GM19467 (cell line): ENCODE data around the gene TRIM44.
"Not testable (repeated sequence)": the region's sequence is repeated elsewhere in the genome, so short reads cannot be mapped to it uniquely, and the experiment has no call there.

Experiments used
- ATAC-seq: cut with Tn5 transposase; IDR thresholded peaks from one replicate; pipeline ENCODE4 v1.9.1; 2021; ENCODE audit warnings: mild to moderate bottlenecking, moderate library complexity; ENCODE audit not compliant: unreplicated experiment

Gene TRIM44

DNA sequence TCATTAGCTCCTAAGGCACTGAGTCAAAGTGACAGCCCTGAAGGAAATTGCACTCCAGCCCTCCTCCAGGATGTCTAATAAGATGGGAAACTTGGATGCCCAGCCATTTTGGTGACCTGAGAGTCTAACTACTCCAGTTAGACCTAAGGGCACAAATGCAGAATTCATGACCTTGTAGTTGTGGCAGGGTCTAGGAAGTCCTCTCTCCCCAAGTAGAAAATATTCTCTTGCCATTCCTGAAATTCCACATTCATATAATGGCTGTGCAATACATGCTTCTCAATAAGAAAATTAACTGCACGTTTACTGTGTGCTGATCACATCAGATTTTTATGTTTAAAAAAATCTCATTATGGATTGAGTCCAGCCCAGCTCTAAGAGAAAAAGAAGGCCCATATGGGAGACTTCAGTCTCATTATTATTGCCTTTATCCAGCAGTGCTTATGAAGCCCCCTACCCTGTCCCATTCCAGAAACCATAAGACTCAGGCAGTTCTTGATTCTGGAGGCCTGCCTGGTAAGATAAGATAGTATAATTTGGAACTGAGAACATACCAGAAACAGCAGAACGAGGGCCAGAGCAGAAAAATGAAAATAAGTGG, 147.6 kb downstream of the TRIM44 start:
- no peak for ATAC-seq

DNA sequence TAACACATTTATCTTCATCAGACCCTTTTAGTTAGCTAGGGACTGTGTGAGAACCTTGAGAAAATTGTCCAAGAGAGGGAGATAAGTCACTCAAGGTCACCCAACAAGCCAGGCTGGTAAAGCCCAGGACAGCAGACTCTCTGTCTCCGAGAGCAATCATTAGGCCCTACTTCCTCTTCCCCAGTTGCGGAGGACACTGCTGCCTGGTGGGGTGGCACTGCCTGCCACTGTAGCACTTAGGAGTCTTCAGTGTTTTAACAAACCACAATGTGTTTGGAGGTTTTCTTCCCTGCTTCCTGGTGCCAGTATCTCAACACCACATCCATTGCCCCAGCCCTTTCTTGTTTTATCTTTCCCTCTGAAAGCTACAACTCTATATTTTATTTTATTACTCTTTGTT, 149.2 kb downstream of the TRIM44 start:
- ATAC-seq = no peak

GRCh38 chr11:35812828-35813227, 150.3 kb downstream of the TRIM44 start:
- ATAC-seq = no peak

- ATAC-seq = no peak
Measured at GRCh38 chr11:35814081-35814695, 151.6 kb downstream of the TRIM44 start.

- no peak for ATAC-seq
Measured at GRCh38 chr11:35814720-35815305, 152.2 kb downstream of the TRIM44 start.

DNA sequence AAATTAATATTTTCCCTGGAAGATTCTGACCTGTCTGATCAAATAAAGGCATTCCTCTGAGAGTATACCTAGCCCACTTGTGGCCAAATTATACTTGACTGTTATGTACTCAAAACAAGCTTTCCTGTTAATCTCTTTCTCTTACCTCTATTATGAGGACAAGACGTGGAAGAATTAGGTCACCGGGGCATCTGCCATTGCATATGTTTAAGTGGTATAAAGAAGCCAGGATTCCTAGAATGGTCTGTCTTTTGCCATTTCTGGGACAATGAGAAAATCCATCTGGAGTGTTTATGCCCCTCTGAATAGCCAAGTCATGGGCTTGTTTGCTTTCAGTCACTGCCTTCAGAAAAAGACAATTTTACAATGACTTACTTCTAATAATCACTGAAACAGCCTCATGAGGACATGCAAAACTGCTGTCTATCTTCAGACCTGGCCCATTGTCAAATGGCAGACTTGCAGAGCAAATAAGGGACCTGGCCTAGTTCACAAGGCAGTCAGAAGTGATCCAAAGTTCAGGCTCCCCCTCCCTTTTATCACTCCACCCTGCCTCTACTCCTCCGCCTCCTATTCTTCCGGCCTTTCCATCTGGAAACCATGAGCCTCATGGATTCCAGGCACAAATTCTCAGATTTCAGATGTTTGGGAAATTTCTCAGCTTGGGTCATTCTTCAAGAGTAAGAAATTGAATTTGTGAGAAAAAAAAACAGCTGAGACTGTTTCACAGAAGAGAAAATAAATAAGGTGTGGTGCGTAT, 153.2 kb downstream of the TRIM44 start:
- no peak for ATAC-seq

DNA sequence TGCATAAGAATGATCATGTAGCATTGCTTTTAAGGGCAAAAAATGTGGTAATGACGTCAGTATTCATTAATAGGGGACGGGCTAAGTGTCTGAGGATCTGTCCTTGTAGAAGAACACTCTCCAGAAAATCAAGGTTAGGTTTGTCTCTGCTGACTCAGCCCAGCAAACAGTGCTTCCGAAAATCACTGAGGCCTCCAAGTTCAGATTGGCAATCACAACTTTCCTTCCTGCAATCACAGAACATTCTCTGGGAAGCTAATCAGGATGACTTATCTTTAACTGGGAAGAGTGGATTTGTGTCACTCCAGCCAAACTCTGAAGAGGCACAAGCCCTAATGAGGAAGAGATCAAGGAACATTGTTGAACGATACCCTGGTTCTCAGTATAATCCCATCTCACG, 158.0 kb downstream of the TRIM44 start:
- ATAC-seq = no peak

DNA sequence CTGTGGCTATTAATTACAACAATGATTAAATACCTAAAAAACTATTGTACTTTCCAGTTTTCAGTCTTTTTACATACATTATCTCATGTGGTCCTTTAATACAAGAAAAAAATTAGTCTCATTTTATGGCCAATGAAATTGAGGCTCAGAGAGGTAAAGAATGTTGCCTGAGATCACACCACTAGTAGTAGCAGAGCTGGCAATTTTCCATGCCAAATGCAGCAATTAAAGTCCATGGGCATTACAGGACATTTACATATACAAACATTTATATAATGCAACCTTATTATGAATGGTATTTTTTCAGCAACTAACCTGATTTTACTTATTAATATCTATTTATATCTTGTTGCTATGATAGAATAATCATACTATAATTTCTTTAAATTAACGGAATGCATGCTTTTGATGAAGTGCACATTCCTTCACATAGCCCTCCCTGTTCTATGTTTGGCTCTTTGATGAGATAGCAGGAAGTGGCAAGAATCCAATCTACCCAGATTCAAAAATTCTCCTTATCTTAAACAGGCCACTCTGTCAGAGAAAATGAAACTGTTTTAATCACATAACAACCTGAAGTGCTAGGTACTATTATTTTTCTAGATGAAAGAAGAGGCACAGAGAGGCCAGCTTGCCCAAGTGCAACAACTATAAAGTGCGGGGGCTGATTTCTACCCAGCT, 160.4 kb downstream of the TRIM44 start:
- ATAC-seq = no peak

- no peak for ATAC-seq
Measured at GRCh38 chr11:35823742-35824298, 161.2 kb downstream of the TRIM44 start.

- ATAC-seq = no peak
Measured at GRCh38 chr11:35825386-35825785, 162.8 kb downstream of the TRIM44 start.

DNA sequence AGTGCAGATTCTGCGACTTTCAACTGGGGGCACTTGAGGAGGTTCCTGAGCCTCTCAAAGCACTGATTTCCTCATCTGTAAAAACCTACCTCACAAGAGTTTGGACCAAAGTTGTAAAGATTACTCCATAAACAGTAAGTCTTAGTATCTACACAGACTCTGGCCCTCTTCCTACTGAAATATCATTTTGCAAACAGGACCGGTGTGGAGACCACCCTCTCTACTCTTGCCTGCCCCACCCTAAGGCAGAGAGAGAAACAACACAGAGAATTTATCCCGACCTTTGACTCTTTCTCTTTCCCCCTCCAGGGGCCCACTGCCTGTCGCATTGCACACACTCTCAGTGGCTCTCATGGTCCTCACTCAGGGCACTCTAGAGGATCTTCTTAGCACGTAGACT, 163.4 kb downstream of the TRIM44 start:
- no peak for ATAC-seq

DNA sequence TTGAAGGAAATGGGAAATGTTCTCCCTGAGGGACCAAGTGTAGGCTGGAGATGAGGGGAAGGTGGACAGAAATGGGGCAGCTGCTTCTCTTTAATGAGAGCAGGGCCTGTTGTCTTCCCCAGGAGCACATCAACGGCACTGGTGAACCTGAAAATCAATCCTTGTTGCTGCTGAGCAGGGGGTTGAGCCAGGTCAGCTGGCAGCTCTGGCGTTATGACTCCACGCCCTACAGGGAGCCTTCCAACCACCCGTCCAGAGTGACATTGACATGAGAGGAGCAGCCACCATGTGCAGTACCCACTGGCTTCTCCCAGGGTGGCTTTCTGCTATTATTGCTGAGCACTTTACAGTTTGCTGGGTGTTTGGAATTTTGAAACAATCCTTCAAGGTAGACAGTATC, 164.4 kb downstream of the TRIM44 start:
- ATAC-seq = no peak

DNA sequence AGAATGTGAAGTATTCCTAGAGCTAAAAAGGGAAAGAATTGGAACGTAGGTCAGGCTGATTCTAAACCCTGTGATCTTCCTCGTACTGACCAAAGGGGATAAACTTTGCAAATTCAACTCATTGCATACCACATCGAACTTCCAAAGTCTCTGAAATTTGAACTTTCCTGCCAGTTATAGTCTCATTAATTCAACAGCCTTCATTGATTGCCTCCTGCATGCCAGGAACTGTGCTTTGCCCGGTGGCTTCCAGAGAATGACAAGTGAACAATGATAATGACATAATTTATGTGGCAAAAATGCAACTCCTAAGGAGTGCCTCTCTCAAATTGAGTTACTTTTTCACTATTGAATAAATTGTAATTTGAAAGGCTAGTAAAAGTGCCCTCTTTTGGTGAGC, 173.6 kb downstream of the TRIM44 start:
- no peak for ATAC-seq

GRCh38 chr11:35838071-35838470, 175.5 kb downstream of the TRIM44 start:
- ATAC-seq = no peak

DNA sequence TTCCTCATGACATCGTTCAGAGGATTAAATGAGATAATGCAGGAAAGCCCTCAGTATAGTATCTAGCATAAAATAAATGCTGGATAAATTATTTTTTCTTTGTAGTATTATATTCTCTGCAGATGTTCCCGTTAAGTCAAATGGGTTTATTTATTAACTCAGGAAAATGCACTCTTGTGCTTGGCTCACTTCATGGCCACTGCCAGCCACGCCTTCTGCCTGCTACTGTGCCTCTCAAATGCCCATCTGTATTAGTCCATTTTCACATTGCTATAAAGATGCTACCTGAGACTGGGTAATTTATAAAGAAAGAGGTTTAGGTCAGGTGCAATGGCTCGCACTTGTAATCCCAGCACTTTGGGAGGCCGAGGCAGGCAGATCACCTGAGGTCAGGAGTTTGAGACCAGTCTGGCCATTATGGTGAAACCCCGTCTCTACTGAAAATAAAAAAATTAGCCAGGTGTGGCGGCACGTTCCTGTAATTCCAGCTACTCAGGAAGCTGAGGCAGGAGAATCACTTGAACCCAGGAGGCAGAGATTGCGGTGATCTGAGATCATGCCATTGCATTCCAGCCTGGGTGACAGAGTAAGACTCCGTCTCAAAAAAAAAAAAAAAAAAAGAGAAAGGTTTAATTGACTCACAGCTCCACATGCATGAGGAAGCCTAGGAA, 176.3 kb downstream of the TRIM44 start:
- not testable (repeated sequence) for ATAC-seq

GRCh38 chr11:35839368-35840161, 177.0 kb downstream of the TRIM44 start:
- no peak for ATAC-seq

- ATAC-seq = no peak
Measured at GRCh38 chr11:35841733-35842132, 179.2 kb downstream of the TRIM44 start.

- ATAC-seq = no peak
Measured at GRCh38 chr11:35842958-35843357, 180.4 kb downstream of the TRIM44 start.

GRCh38 chr11:35844579-35844978, 182.0 kb downstream of the TRIM44 start:
- no peak for ATAC-seq

GRCh38 chr11:35845860-35846259, 183.3 kb downstream of the TRIM44 start:
- ATAC-seq = no peak
